ENCODE data around the gene KCTD17.

Gene KCTD17

DNA sequence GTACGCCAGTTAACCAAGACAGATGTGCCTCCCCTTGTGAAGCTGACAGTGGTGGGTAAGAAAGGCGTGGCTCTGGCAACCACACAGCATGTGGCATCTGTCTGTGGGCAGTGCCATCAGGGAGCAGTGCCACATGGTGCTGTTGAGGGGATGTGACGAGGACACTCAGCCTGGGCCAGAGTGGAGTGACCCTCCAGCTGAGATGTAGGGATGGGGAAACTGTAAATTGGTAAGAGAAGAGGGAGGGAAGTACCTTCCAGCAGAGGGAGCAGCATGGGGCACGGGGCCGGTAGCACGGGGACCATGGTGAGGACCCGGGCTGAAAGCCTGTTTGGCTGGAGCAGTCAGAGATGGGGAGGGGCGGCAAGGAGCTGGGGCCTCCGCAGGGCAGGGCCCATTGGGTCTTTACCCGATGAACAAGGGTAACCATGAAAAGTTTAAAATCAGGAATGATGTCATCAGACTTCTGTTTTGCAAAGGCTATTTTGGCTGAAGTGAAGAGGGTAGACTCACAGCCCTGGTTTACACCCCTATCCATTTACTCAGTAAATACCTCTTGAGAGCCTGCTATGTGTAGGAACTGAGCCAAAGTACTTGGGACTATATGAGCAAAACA lies 47.5 kb downstream of the KCTD17 start:
- TF ChIP-seq GATA2 (IDR thresholded peaks at IDR 0.05; ENCODE audit: low read depth, low read length): no peak

- no peak for TF ChIP-seq GATA3 (IDR thresholded peaks at IDR 0.05; ENCODE audit: low read depth, low read length)
- TF ChIP-seq GATA2 (IDR thresholded peaks at IDR 0.05; ENCODE audit: low read depth, low read length): no peak
Measured at GRCh38 chr22:37100589-37101127, 49.1 kb downstream of the KCTD17 start.

DNA sequence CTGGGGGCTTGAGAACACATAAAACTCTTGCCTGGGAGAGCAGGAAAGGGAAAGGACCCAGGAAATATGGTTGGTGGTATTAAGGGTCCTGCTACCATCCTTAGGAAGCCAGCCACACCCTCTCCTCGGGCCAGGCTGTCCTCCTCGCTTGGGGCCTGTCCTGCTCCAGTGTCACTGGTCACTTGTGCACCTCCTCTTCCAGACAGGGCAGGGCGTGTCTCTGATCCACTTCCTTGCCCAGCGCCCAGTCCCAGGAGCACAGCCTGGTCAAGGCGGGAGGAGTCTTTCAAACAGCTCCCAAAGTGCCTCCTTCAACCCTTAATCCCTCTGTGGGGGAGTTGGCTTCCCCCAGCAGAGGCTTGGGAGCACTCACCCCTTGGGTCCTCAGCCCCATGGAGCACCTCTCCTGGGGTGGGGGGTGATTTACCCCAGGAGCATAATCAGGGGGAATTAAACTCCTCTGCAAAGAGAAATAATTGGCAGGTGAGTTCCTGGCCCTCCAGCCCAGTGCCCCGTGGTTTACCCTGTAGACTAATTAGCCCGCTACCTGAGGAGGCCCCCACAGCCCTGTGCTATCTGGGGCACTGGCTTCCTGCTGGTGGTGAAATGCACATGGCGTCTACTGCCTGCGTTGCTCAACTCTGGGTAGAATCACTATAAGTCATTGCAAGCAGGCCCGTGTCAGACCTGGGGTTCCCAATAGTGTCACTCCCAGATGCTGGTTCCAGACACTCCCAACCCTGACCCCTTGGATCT lies 49.9 kb downstream of the KCTD17 start:
- no peak for TF ChIP-seq GATA3 (IDR thresholded peaks at IDR 0.05; ENCODE audit: low read depth, low read length)
- no peak for TF ChIP-seq GATA2 (IDR thresholded peaks at IDR 0.05; ENCODE audit: low read depth, low read length)

DNA sequence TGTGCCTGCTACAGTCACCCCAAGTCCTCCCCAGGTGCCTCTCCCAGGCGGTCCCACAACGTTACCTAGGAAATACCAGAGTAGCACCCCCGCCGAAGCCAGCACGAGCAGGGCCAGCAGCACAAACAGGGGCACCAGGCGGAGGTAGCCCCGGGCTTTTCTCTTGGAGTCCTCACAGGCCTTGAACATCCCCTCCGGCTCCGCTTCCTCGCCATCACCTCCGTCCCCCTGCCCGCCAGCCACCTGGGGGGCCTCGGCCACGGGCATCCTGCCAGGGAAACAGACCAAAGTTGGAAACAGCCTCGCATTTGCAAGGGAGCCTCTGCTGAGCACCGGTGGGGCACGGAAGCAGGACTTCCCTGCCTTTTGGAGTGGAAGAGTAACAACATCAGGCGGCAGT lies 51.6 kb downstream of the KCTD17 start:
- TF ChIP-seq GATA3 (IDR thresholded peaks at IDR 0.05; ENCODE audit: low read depth, low read length) (no peak), GATA2 (IDR thresholded peaks at IDR 0.05; ENCODE audit: low read depth, low read length) (no peak)

DNA sequence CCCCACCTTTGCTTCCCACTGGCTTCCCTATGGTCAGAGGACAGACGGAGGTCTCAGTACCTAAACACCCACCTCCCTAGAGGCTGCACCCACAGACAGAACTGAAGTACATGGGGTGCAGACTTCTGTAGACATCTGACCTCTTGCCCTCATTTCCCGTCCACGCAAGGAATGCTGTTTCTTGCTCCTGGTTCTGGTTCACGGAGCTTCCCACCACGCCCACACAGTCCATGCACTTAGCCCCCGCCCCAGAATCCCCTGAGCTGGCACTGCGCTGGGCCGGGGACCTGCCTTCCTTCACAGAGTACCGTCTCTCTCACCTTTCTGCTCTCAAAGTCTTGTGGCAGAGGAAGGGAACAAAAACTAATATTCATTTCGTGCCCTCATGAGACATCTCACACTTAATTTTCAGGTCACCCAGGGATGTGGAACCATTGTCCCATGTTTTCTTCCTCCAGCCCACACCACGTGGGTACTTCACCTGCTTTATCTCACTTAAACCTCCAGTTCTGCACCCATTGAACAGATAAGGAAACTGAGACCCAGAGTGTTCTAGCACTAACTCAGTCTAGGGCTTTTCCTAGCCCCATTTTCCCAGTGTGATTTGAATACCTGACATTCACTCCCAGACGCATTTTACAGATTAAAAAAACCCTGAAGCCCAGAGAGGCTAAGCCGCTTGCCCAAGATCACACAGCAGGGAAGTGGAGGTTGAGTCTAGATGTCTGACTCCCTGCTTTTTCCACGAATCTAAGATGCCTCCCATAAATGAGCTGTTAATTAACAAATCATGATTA lies 52.3 kb downstream of the KCTD17 start:
- no peak for TF ChIP-seq GATA2 (IDR thresholded peaks at IDR 0.05; ENCODE audit: low read depth, low read length)
- no peak for TF ChIP-seq GATA3 (IDR thresholded peaks at IDR 0.05; ENCODE audit: low read depth, low read length)

DNA sequence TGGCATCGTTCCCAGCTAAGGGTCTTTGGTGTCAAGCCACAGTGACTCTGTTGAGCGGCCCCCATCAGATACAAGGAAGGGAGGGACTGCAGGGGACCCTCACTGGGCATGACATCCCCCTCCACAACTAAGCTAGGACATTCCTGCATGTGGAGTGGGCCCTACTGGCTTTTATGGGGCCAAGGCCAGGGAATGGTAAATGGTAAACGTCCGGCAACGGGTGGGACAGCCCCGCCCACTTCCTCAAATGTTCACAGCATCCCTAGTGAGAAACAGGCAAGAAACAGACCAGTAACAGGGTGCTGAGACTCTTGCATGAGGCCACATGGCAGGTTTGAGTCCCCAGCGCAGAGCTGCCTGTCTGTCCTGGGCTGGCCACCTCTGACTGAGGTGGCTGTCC lies 53.6 kb downstream of the KCTD17 start:
- no peak for TF ChIP-seq GATA2 (IDR thresholded peaks at IDR 0.05; ENCODE audit: low read depth, low read length)
- TF ChIP-seq GATA3 (IDR thresholded peaks at IDR 0.05; ENCODE audit: low read depth, low read length): no peak

DNA sequence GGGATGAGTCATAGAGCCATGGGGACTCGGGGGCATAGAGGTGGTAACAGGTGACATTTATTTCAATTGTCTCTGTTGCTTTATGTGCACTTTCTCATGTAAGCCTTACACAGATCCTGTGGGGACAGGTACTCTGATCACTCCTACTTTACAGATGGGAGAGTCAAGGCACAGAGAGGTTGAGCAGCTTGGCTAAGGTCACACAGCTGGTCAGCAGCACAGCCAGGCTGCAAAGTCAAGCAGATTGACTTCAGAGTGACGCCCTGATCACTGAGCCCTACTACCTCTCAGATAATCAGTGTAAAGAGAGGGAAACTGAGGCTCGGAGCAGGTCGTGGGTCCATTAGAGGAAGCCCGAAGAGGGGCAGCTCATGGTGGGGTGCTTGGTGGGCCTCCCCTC lies 54.4 kb downstream of the KCTD17 start:
- TF ChIP-seq GATA2 (IDR thresholded peaks at IDR 0.05; ENCODE audit: low read depth, low read length) (no peak), GATA3 (IDR thresholded peaks at IDR 0.05; ENCODE audit: low read depth, low read length) (no peak)

DNA sequence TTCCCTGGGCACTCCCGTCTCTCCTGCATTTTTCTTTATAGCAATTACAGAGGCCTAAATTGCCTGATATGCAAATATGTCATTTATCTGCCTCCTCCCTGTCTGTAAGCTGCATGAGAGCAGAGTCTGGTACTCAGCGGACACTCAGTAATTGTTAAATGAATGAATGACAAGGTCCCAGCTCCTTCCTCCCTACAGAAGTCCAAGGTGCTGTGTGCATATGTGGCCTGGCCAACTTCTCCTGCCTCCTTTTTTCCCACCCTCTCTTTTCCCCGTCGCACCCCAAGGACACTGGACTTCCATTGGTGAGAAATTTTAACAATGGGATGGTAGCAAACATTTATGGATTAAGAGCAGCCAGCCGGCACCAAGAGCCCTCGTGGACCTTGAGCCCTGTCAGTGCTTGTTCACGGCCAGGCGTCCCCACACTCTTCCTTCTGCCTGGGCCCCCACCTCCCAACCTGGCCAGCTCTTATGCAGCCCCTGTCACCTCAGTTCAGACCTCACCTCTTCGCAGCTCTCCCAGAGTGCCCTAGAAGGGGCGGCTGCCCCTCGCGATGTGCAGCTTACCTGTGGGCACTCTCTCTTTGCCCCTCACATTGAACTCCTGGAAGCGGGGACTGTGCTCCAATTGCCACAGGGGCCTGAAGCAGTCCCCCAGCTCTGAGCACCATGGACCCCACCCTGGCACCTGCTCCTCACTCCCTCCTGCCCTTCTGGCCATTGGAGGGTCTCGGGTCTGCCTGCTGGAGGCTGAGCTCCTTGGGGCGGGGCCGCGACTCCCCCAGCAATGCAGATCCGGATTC lies 56.5 kb downstream of the KCTD17 start:
- TF ChIP-seq GATA2 (IDR thresholded peaks at IDR 0.05; ENCODE audit: low read depth, low read length) (no peak), GATA3 (IDR thresholded peaks at IDR 0.05; ENCODE audit: low read depth, low read length) (no peak)

DNA sequence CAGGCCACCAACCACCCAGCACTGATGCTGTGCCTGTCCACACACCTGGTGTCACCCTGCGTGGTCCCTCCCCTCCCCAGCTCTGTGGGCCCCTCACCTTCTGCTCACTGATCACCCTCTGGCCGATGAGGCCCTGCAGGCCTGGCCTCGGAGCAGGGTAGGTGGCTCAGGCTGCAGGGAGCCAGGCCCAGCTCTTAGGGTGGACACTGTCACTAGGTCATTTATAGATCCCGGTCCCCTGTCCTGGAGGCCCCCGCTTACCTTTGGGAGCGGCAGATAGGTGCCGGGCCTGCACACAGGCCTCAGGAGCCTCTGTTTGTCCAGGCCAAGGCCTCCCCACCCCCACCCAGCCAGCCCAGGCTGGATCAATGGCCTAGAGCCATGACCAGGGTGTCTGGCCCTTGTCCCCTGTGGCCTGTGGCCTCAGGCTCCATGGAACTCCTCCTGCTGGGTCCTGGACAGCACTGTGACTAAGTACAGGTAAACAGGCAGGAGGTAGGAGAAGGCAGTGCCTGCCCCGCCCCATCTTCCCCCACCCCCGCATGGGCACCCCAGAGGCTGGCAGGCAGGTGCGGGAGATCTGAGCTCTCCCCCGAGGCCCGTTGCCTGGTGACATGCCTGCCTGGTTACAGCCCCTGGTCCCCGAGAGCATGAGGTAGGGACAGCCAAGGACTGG lies 57.8 kb downstream of the KCTD17 start, which contains the start of gene TMPRSS6:
Gene TMPRSS6 (minus strand): TSS at position 472 of the 676 bp plus-strand sequence. CDS start 6,296 bp downstream, outside the sequence.
- TF ChIP-seq GATA2 (IDR thresholded peaks at IDR 0.05; ENCODE audit: low read depth, low read length): no peak
- no peak for TF ChIP-seq GATA3 (IDR thresholded peaks at IDR 0.05; ENCODE audit: low read depth, low read length)

- TF ChIP-seq GATA3 (IDR thresholded peaks at IDR 0.05; ENCODE audit: low read depth, low read length) (no peak), GATA2 (IDR thresholded peaks at IDR 0.05; ENCODE audit: low read depth, low read length) (no peak)
Measured at GRCh38 chr22:37111156-37111717, 59.7 kb downstream of the KCTD17 start.

GRCh38 chr22:37112084-37112728 lies 60.7 kb downstream of the KCTD17 start:
- no peak for TF ChIP-seq GATA2 (IDR thresholded peaks at IDR 0.05; ENCODE audit: low read depth, low read length)
- TF ChIP-seq GATA3 (IDR thresholded peaks at IDR 0.05; ENCODE audit: low read depth, low read length): no peak

Data from SH-SY5Y (cell line).